Effector memory CD8-positive, alpha-beta T cell (primary cell): ENCODE data around the gene MAGEA2.
"Not testable (repeated sequence)": the region's sequence is repeated elsewhere in the genome, so short reads cannot be mapped to it uniquely, and the experiment has no call there.

ENCODE experiments used
- ATAC-seq: fragments of 150-1000 bp; cut with Tn5 transposase; replicated peaks from 2 replicates; pipeline ENCODE4 v1.10.0; 2021; ENCODE audit warnings: mild to moderate bottlenecking, moderate library complexity
- DNase-seq, 3 experiments: peaks; one replicate each; pipeline ENCODE4 v3.0.0; 2021
- H3K27ac Mint-ChIP-seq, 2 donors: one replicate each; pipeline ENCODE4 v1.8.0; 2022; ENCODE audit warnings: mild to moderate bottlenecking in 2 of 2, mixed read lengths in 2 of 2, moderate library complexity in 2 of 2
- H3K27me3 Mint-ChIP-seq, 2 donors: one replicate each; pipeline ENCODE4 v1.8.0; 2022; ENCODE audit warnings: mixed read lengths in 2 of 2
- H3K36me3 Mint-ChIP-seq: one replicate; pipeline ENCODE4 v1.8.0; 2022; ENCODE audit warnings: mild to moderate bottlenecking, moderate library complexity, mixed read lengths; ENCODE audit not compliant: insufficient read depth
- H3K4me1 Mint-ChIP-seq, 2 donors: one replicate each; pipeline ENCODE4 v1.8.0; 2022; ENCODE audit warnings: low read depth in 2 of 2, mixed read lengths in 2 of 2
- H3K4me3 Mint-ChIP-seq, 2 donors: one replicate each; pipeline ENCODE4 v1.8.0; 2022; ENCODE audit warnings: mild to moderate bottlenecking in 2 of 2, mixed read lengths in 2 of 2, moderate library complexity in 2 of 2
- H3K9me3 Mint-ChIP-seq, 2 donors: one replicate each; pipeline ENCODE4 v1.8.0; 2022; ENCODE audit warnings: mixed read lengths in 2 of 2
- total RNA-seq, 9 experiments: gene quantifications; one replicate each; lab custom pipeline; 2026; lab: John Stamatoyannopoulos, UW

Gene MAGEA2
- 0 reads per million in 9 experiments for total RNA-seq

- not testable (repeated sequence) for H3K4me3 Mint-ChIP-seq, H3K36me3 Mint-ChIP-seq, ATAC-seq, H3K9me3 Mint-ChIP-seq, H3K4me1 Mint-ChIP-seq, H3K27me3 Mint-ChIP-seq, H3K27ac Mint-ChIP-seq, DNase-seq
Measured at GRCh38 chrX:152753686-152754650, at the start of gene MAGEA2. MAGEA2 (minus strand) TSS chrX:152753842; CDS start chrX:152751363, 2,479 bp downstream.

- H3K4me3 Mint-ChIP-seq: no peak overlapping the region
- no peaks in the 10 kb centered on the region for H3K9me3 Mint-ChIP-seq
- ATAC-seq: no peak
- DNase-seq: no peak
- no peak overlapping the region for H3K27ac Mint-ChIP-seq
- H3K27me3 Mint-ChIP-seq: peaks cover 9 to 18% of the 10 kb centered on the region in 2 donors
- H3K36me3 Mint-ChIP-seq: no peaks in the 10 kb centered on the region
- no peaks in the 10 kb centered on the region for H3K4me1 Mint-ChIP-seq
Measured at GRCh38 chrX:152798945-152799344, 45.3 kb upstream of the MAGEA2 start.

GRCh38 chrX:152787062-152787461 lies 33.4 kb upstream of the MAGEA2 start:
- not testable (repeated sequence) for H3K27me3 Mint-ChIP-seq, H3K9me3 Mint-ChIP-seq, DNase-seq, H3K4me1 Mint-ChIP-seq, ATAC-seq, H3K27ac Mint-ChIP-seq, H3K36me3 Mint-ChIP-seq, H3K4me3 Mint-ChIP-seq

GRCh38 chrX:152769549-152770289 lies 16.1 kb upstream of the MAGEA2 start, which contains the start of gene MAGEA6:
MAGEA6 (minus strand) TSS chrX:152769689; CDS start chrX:152767650, 2,039 bp downstream.
- not testable (repeated sequence) for H3K27me3 Mint-ChIP-seq, H3K27ac Mint-ChIP-seq, H3K4me3 Mint-ChIP-seq, ATAC-seq, H3K9me3 Mint-ChIP-seq, DNase-seq, H3K36me3 Mint-ChIP-seq, H3K4me1 Mint-ChIP-seq

- not testable (repeated sequence) for H3K4me3 Mint-ChIP-seq
Measured at GRCh38 chrX:152766562-152766961, 12.9 kb upstream of the MAGEA2 start.

GRCh38 chrX:152761582-152761981 lies 7.9 kb upstream of the MAGEA2 start:
- not testable (repeated sequence) for H3K4me3 Mint-ChIP-seq, H3K4me1 Mint-ChIP-seq, ATAC-seq, H3K36me3 Mint-ChIP-seq, H3K9me3 Mint-ChIP-seq, H3K27ac Mint-ChIP-seq, H3K27me3 Mint-ChIP-seq, DNase-seq

More at GRCh38 chrX:152766562-152766961, 12.9 kb upstream of the MAGEA2 start:
- not testable (repeated sequence) for ATAC-seq, H3K36me3 Mint-ChIP-seq, H3K27me3 Mint-ChIP-seq, H3K27ac Mint-ChIP-seq, H3K9me3 Mint-ChIP-seq, DNase-seq, H3K4me1 Mint-ChIP-seq

- not testable (repeated sequence) for H3K4me3 Mint-ChIP-seq, DNase-seq, H3K36me3 Mint-ChIP-seq, H3K4me1 Mint-ChIP-seq, ATAC-seq, H3K27ac Mint-ChIP-seq, H3K9me3 Mint-ChIP-seq, H3K27me3 Mint-ChIP-seq
Measured at GRCh38 chrX:152759544-152759943, 5.9 kb upstream of the MAGEA2 start.

- not testable (repeated sequence) for H3K4me1 Mint-ChIP-seq, ATAC-seq, H3K27me3 Mint-ChIP-seq, H3K36me3 Mint-ChIP-seq, H3K4me3 Mint-ChIP-seq, H3K9me3 Mint-ChIP-seq, DNase-seq, H3K27ac Mint-ChIP-seq
Measured at GRCh38 chrX:152758918-152759317, 5.3 kb upstream of the MAGEA2 start, which contains the start of gene CSAG3. CSAG3 (plus strand) TSS chrX:152759218.

GRCh38 chrX:152754871-152755270 lies 1.2 kb upstream of the MAGEA2 start:
- not testable (repeated sequence) for H3K27ac Mint-ChIP-seq, ATAC-seq, H3K9me3 Mint-ChIP-seq, DNase-seq, H3K36me3 Mint-ChIP-seq, H3K4me1 Mint-ChIP-seq, H3K27me3 Mint-ChIP-seq, H3K4me3 Mint-ChIP-seq

- DNase-seq (no peak), ATAC-seq (no peak)
- no peaks in the 10 kb centered on the region for H3K27me3 Mint-ChIP-seq
- H3K27ac Mint-ChIP-seq: no peak overlapping the region
- no peaks in the 10 kb centered on the region for H3K9me3 Mint-ChIP-seq
- no peaks in the 10 kb centered on the region for H3K36me3 Mint-ChIP-seq
- H3K4me1 Mint-ChIP-seq: no peaks in the 10 kb centered on the region
- H3K4me3 Mint-ChIP-seq: no peak overlapping the region
Measured at GRCh38 chrX:152738560-152738959, 15.1 kb downstream of the MAGEA2 start.

- H3K4me1 Mint-ChIP-seq, H3K4me3 Mint-ChIP-seq, DNase-seq, ATAC-seq, H3K9me3 Mint-ChIP-seq, H3K27me3 Mint-ChIP-seq, H3K27ac Mint-ChIP-seq, H3K36me3 Mint-ChIP-seq: not testable (repeated sequence)
Measured at GRCh38 chrX:152736528-152736927, 17.1 kb downstream of the MAGEA2 start.

- H3K4me1 Mint-ChIP-seq: no peaks in the 10 kb centered on the region
- H3K27ac Mint-ChIP-seq: no peak overlapping the region
- H3K27me3 Mint-ChIP-seq: no peaks in the 10 kb centered on the region
- no peaks in the 10 kb centered on the region for H3K9me3 Mint-ChIP-seq
- H3K36me3 Mint-ChIP-seq: no peaks in the 10 kb centered on the region
- no peak for DNase-seq
- H3K4me3 Mint-ChIP-seq: no peak overlapping the region
- ATAC-seq: no peak
Measured at GRCh38 chrX:152735860-152736511, 17.7 kb downstream of the MAGEA2 start.

- H3K27me3 Mint-ChIP-seq: no peaks in the 10 kb centered on the region
- DNase-seq (no peak), ATAC-seq (no peak)
- H3K27ac Mint-ChIP-seq: no peak overlapping the region
- H3K4me1 Mint-ChIP-seq: no peaks in the 10 kb centered on the region
- no peaks in the 10 kb centered on the region for H3K9me3 Mint-ChIP-seq
- H3K36me3 Mint-ChIP-seq: no peaks in the 10 kb centered on the region
- H3K4me3 Mint-ChIP-seq: no peak overlapping the region
Measured at GRCh38 chrX:152735101-152735500, 18.5 kb downstream of the MAGEA2 start.
